ENCODE measurements around the gene COPS2. TPM values are rescaled to one million over a fixed set of nuclear protein-coding genes. Genes with fewer than 3 reads are reported as not detected.

Gene COPS2
- total RNA-seq, 2 donors from 2014 or later: 57.1 to 60.9 TPM

GRCh38 chr15:49174902-49175301 lies 19.5 kb upstream of the COPS2 start:
- H3K27ac ChIP-seq (ENCODE audit: low read depth, low read length): no peak overlapping the region
- no peak overlapping the region for H3K9ac ChIP-seq (ENCODE audit: extremely low read depth, low read length, poor library complexity, severe bottlenecking)
- H3K4me1 ChIP-seq (ENCODE audit: control insufficient read depth, insufficient read depth, low read length): no peaks in the 10 kb centered on the region
- H3K9me3 ChIP-seq (ENCODE audit: control insufficient read depth, low read length): peaks cover 17% of the 10 kb centered on the region
- no peak for TF ChIP-seq CTCF (conservative IDR thresholded peaks at IDR 0.05)
- Mint-ChIP-seq H3K36me3 (ENCODE audit: low read depth) (peaks cover 22% of the 10 kb centered on the region), H3K4me1 (no peaks in the 10 kb centered on the region), H3K9me3 (peaks cover 19% of the 10 kb centered on the region), H3K27me3 (ENCODE audit: insufficient read depth) (no peaks in the 10 kb centered on the region), H3K4me3 (no peak overlapping the region), H3K27ac (no peak overlapping the region)
- 84 to 96% methylated on average over 2 to 3 of the region's 3 CpGs for WGBS, 2 experiments (ENCODE audit: insufficient coverage in 1 of 2, insufficient read length in 1 of 2)
- H3K27me3 ChIP-seq (ENCODE audit: control insufficient read depth, insufficient read depth, low read length, poor library complexity, severe bottlenecking): no peaks in the 10 kb centered on the region
- H3K36me3 ChIP-seq (ENCODE audit: control insufficient read depth, insufficient read depth, low read length): peaks cover 12% of the 10 kb centered on the region
- no peak for DNase-seq
- no peak overlapping the region for H3K4me3 ChIP-seq (ENCODE audit: low read length)

DNA sequence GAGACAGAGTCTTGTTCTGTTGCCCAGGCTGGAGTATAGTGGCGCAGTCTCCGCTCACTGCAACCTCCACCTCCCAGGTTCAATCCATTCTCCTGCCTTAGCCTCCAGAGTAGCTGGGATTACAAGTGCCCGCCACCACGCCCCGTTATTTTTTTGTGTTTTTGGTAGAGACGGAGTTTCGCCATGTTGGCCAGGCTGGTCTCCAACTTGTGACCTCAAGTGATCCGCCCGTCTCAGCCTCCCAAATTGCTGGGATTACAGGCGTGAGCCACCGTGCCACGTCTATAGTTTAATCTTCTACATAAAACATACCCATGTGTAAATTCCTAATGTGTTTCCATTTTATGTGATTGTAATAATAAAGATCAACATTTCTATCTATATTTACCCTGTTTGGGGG lies 16.4 kb upstream of the COPS2 start:
- H3K27ac ChIP-seq (ENCODE audit: low read depth, low read length): no peak overlapping the region
- H3K27me3 Mint-ChIP-seq (ENCODE audit: insufficient read depth): no peaks in the 10 kb centered on the region
- no peak for TF ChIP-seq CTCF (conservative IDR thresholded peaks at IDR 0.05)
- H3K4me1 Mint-ChIP-seq: no peaks in the 10 kb centered on the region
- H3K27me3 ChIP-seq (ENCODE audit: control insufficient read depth, insufficient read depth, low read length, poor library complexity, severe bottlenecking): no peaks in the 10 kb centered on the region
- DNase-seq: no peak
- peaks cover 18% of the 10 kb centered on the region for H3K9me3 Mint-ChIP-seq
- H3K9me3 ChIP-seq (ENCODE audit: control insufficient read depth, low read length): peaks cover 17% of the 10 kb centered on the region
- peaks cover 8% of the 10 kb centered on the region for H3K36me3 ChIP-seq (ENCODE audit: control insufficient read depth, insufficient read depth, low read length)
- no peak overlapping the region for H3K4me3 ChIP-seq (ENCODE audit: low read length)
- no peak overlapping the region for H3K27ac Mint-ChIP-seq
- H3K4me3 Mint-ChIP-seq: no peak overlapping the region
- peaks cover 18% of the 10 kb centered on the region for H3K36me3 Mint-ChIP-seq (ENCODE audit: low read depth)
- WGBS, 2 experiments (ENCODE audit: insufficient coverage in 1 of 2, insufficient read length in 1 of 2): 95 to 97% methylated on average over 9 to 12 of the region's 12 CpGs
- H3K4me1 ChIP-seq (ENCODE audit: control insufficient read depth, insufficient read depth, low read length): no peaks in the 10 kb centered on the region
- H3K9ac ChIP-seq (ENCODE audit: extremely low read depth, low read length, poor library complexity, severe bottlenecking): no peak overlapping the region

DNA sequence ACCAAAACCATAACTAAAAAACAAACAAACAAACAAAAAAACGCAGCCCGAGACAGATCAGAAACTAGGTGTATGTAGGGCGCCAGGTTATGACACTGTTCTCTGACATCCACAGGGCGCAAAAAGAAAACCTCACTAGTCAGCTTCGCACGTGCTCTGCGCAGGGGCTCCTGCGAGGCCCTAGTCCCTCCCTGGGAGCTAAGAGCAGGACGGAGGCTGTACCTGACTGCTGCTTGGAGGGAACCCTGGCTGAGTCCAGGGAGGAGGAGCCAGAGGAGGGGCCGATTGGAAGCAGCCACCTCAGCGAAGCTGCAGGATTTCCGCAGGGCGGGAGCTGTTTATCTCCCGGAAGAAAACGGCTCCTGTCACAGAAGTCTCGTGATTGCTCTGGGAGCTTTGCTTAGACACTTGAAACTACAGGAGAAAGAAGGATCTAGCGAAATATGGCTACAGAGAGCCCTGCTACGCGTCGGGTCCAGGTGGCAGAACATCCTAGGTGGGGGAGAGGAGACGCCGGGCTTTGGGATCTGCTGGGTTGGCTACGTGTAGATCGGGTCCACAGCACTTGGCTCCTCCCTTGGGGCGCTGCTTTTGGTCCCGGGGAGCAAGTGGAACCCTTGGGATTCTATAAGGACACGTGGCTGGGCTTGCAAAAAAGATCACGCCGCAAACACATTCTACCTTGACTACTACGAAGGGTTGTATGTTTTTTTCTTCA lies 14.6 kb upstream of the COPS2 start, which contains the start of gene GALK2:
GALK2 (plus strand) TSS at position 368 of the 718 bp plus-strand sequence; CDS start at position 444, 76 bp downstream.
- peaks cover 7% of the 10 kb centered on the region for H3K36me3 Mint-ChIP-seq (ENCODE audit: low read depth)
- H3K9ac ChIP-seq (ENCODE audit: extremely low read depth, low read length, poor library complexity, severe bottlenecking): peak within 1 kb of the TSS; percentile 79

More for the DNA sequence above, 14.6 kb upstream of the COPS2 start, which contains the start of gene GALK2:
- H3K27ac Mint-ChIP-seq: peak within 1 kb of the TSS; percentile 96
- peaks cover 5% of the 10 kb centered on the region for H3K9me3 Mint-ChIP-seq
- no peak for TF ChIP-seq CTCF (conservative IDR thresholded peaks at IDR 0.05)
- H3K4me3 Mint-ChIP-seq: peak within 1 kb of the TSS; percentile 81
- Histone ChIP-seq H3K27ac (ENCODE audit: low read depth, low read length) (no peak within 1 kb of the TSS), H3K4me3 (ENCODE audit: low read length) (peak within 1 kb of the TSS; percentile 89), H3K9me3 (ENCODE audit: control insufficient read depth, low read length) (peaks cover 5% of the 10 kb centered on the region), H3K27me3 (ENCODE audit: control insufficient read depth, insufficient read depth, low read length, poor library complexity, severe bottlenecking) (no peaks in the 10 kb centered on the region), H3K4me1 (ENCODE audit: control insufficient read depth, insufficient read depth, low read length) (no peaks in the 10 kb centered on the region), H3K36me3 (ENCODE audit: control insufficient read depth, insufficient read depth, low read length) (peaks cover 4% of the 10 kb centered on the region)
- DNase-seq: peak; percentile 96
- 4 to 11% methylated on average over 14 to 30 of the region's 30 CpGs for WGBS, 2 experiments (ENCODE audit: insufficient coverage in 1 of 2, insufficient read length in 1 of 2)
- H3K4me1 Mint-ChIP-seq: no peaks in the 10 kb centered on the region
- H3K27me3 Mint-ChIP-seq (ENCODE audit: insufficient read depth): no peaks in the 10 kb centered on the region
